Thyroid gland (tissue), 4 donors: ENCODE measurements around the gene BAG1.

Source experiments
- CTCF ChIP-seq, 6 experiments: fragments of 200-600 bp in 3 of 6; fragments of 450-650 bp in 3 of 6; sonication (generic) in 3 of 6; IDR thresholded peaks; one replicate each; pipeline ENCODE4 v1.5.1; 2016 to 2019; ENCODE audit warnings: antibody characterized with exemption in 6 of 6, mild to moderate bottlenecking in 2 of 6, inconsistent platforms in 1 of 6, moderate library complexity in 1 of 6
- POLR2A ChIP-seq, 2 donors: fragments of 450-650 bp; IDR thresholded peaks; one replicate each; pipeline ENCODE4 v1.6.1; 2017; ENCODE audit warnings: antibody characterized with exemption in 2 of 2, mild to moderate bottlenecking in 2 of 2, moderate library complexity in 1 of 2

GRCh38 chr9:33246269-33246860 is 18.1 kb downstream of the BAG1 start:
- TF ChIP-seq CTCF (IDR thresholded peaks at IDR 0.05): no peak
- TF ChIP-seq POLR2A (IDR thresholded peaks at IDR 0.05): no peak
